22Rv1 (cell line): ENCODE data around the gene ALDH6A1.

Source experiments
- H3K27ac ChIP-seq: fragments of 450-650 bp; 2 replicates; pipeline ENCODE4 v1.5.1; 2017
- CTCF ChIP-seq: fragments of 450-650 bp; IDR thresholded peaks from 2 replicates; pipeline ENCODE4 v1.5.1; 2017; ENCODE audit warnings: mild to moderate bottlenecking
- ZFX ChIP-seq: fragments of 450-650 bp; IDR thresholded peaks from 2 replicates; pipeline ENCODE4 v1.6.1; 2017; ENCODE audit warnings: antibody characterized with exemption, borderline replicate concordance

Gene ALDH6A1

GRCh38 chr14:74008843-74009499 lies 75.3 kb downstream of the ALDH6A1 start:
- no peak overlapping the region for H3K27ac ChIP-seq
- no peak for TF ChIP-seq ZFX
- no peak for TF ChIP-seq CTCF
